ENCODE measurements around the gene RAP1B. TPM values are rescaled to one million over a fixed set of nuclear protein-coding genes. Genes with fewer than 3 reads are reported as not detected.

The RAP1B gene
- total RNA-seq, 6 experiments from 2014 or later, result 179 to 221 (median 213) TPM

DNA sequence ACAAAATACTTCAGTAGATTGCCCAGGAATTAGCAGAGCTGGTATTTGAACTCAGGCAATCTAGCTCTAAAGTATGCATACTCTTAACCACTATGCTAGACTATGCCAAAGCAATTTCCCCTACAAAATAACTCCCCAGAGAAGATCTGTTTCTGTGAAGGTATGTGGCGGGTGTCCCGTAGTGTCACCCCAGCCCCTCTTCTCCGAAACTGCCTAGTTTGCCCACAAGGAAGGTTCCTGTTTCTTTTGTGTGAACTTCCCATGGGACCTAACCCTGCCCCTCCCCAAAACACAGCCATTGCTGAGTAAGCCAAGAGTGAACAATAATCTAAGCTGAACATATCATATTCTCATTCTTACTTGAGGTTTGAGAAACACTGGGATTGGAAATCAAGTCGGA is 15.5 kb upstream of the RAP1B start:
- peaks cover 6% of the 10 kb centered on the region; the same call in 1 of the 2 replicates for H3K4me1 Mint-ChIP-seq (ENCODE audit: low read depth)
- peaks cover 2% of the 10 kb centered on the region for H3K27me3 Mint-ChIP-seq (ENCODE audit: insufficient read depth)

GRCh38 chr12:68601767-68602166 is 8.9 kb upstream of the RAP1B start:
- H3K4me3 Mint-ChIP-seq, result no peak overlapping the region; the same call in 1 of the 2 replicates
- H3K36me3 Mint-ChIP-seq (ENCODE audit: low read depth), result no peaks in the 10 kb centered on the region
- no peaks in the 10 kb centered on the region for H3K9me3 Mint-ChIP-seq
- no peak for DNase-seq
- no peaks in the 10 kb centered on the region; the same call in 1 of the 2 replicates for H3K27me3 Mint-ChIP-seq (ENCODE audit: insufficient read depth)
- TF ChIP-seq, protein P1, sequence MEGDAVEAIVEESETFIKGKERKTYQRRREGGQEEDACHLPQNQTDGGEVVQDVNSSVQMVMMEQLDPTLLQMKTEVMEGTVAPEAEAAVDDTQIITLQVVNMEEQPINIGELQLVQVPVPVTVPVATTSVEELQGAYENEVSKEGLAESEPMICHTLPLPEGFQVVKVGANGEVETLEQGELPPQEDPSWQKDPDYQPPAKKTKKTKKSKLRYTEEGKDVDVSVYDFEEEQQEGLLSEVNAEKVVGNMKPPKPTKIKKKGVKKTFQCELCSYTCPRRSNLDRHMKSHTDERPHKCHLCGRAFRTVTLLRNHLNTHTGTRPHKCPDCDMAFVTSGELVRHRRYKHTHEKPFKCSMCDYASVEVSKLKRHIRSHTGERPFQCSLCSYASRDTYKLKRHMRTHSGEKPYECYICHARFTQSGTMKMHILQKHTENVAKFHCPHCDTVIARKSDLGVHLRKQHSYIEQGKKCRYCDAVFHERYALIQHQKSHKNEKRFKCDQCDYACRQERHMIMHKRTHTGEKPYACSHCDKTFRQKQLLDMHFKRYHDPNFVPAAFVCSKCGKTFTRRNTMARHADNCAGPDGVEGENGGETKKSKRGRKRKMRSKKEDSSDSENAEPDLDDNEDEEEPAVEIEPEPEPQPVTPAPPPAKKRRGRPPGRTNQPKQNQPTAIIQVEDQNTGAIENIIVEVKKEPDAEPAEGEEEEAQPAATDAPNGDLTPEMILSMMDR (IDR thresholded peaks at IDR 0.05), result no peak
- H3K27ac Mint-ChIP-seq, result no peak overlapping the region
- H3K4me1 Mint-ChIP-seq (ENCODE audit: low read depth), result peaks cover 12% of the 10 kb centered on the region

More for the DNA sequence above, 15.5 kb upstream of the RAP1B start:
- Mint-ChIP-seq H3K27ac (no peak overlapping the region), H3K4me3 (no peak overlapping the region), H3K9me3 (no peaks in the 10 kb centered on the region), H3K36me3 (ENCODE audit: low read depth) (no peaks in the 10 kb centered on the region)
- DNase-seq, result no peak
- TF ChIP-seq, protein P1 (IDR thresholded peaks at IDR 0.05), result no peak

GRCh38 chr12:68602720-68603119 is 8.0 kb upstream of the RAP1B start:
- DNase-seq, result no peak
- H3K9me3 Mint-ChIP-seq, result no peaks in the 10 kb centered on the region
- H3K27ac Mint-ChIP-seq, result no peak overlapping the region
- H3K27me3 Mint-ChIP-seq (ENCODE audit: insufficient read depth), result no peaks in the 10 kb centered on the region; the same call in 1 of the 2 replicates
- H3K36me3 Mint-ChIP-seq (ENCODE audit: low read depth), result no peaks in the 10 kb centered on the region
- H3K4me3 Mint-ChIP-seq, result no peak overlapping the region
- peaks cover 15% of the 10 kb centered on the region for H3K4me1 Mint-ChIP-seq (ENCODE audit: low read depth)
- TF ChIP-seq, protein P1 (IDR thresholded peaks at IDR 0.05), result no peak

GRCh38 chr12:68608191-68608590 is 2.5 kb upstream of the RAP1B start:
- Mint-ChIP-seq H3K36me3 (ENCODE audit: low read depth) (peaks cover 18% of the 10 kb centered on the region), H3K27me3 (ENCODE audit: insufficient read depth) (0 out of 2 replicates have a peak, but pooled peaks cover 3% of the 10 kb centered on the region), H3K4me1 (ENCODE audit: low read depth) (peaks cover 31% of the 10 kb centered on the region), H3K9me3 (no peaks in the 10 kb centered on the region), H3K4me3 (no peak overlapping the region), H3K27ac (no peak overlapping the region)
- DNase-seq, result no peak
- TF ChIP-seq, protein P1 (IDR thresholded peaks at IDR 0.05), result no peak

- TF ChIP-seq, protein P1 (IDR thresholded peaks at IDR 0.05), result no peak
- H3K4me1 Mint-ChIP-seq (ENCODE audit: low read depth), result peaks cover 49% of the 10 kb centered on the region
- H3K9me3 Mint-ChIP-seq, result no peaks in the 10 kb centered on the region
- no peak for DNase-seq
- peaks cover 34% of the 10 kb centered on the region for H3K36me3 Mint-ChIP-seq (ENCODE audit: low read depth)
- 0 out of 2 replicates have a peak, but pooled peaks cover 3% of the 10 kb centered on the region for H3K27me3 Mint-ChIP-seq (ENCODE audit: insufficient read depth)
- peak overlapping the region; percentile 95 for H3K4me3 Mint-ChIP-seq
- H3K27ac Mint-ChIP-seq, result peak overlapping the region; percentile 95
Measured at GRCh38 chr12:68609998-68610369, 715 bp upstream of the RAP1B start.

Data from HFFc6 (cell line).